Measurements from ENCODE around the gene SPSB1. TPM values are rescaled to one million over a fixed set of nuclear protein-coding genes. Genes with fewer than 3 reads are reported as not detected.

SPSB1 gene
- polyA plus RNA-seq, 1 donor from 2014 or later, result 1.4 TPM

GRCh38 chr1:9257851-9258250, 34.8 kb upstream of the SPSB1 start:
- no peak overlapping the region for H3K4me3 ChIP-seq (ENCODE audit: low read length)
- no peak overlapping the region for H3K9ac ChIP-seq (ENCODE audit: low read length)
- H3K9me2 ChIP-seq (ENCODE audit: insufficient read depth, low read length), result no peaks in the 10 kb centered on the region
- no peaks in the 10 kb centered on the region for H3K79me2 ChIP-seq (replicated peaks; ENCODE audit: insufficient read depth, low read length)
- no peaks in the 10 kb centered on the region for H3K36me3 ChIP-seq (ENCODE audit: insufficient read depth, low read length)
- no peak for TF ChIP-seq POLR2AphosphoS5 (IDR thresholded peaks at IDR 0.05)
- no peak overlapping the region for H3K4me2 ChIP-seq (ENCODE audit: low read length)
- no peak overlapping the region for H3K27ac ChIP-seq (ENCODE audit: low read length)
- H3F3A ChIP-seq (ENCODE audit: insufficient read depth, low read length, poor library complexity, severe bottlenecking), result peaks cover 4% of the 10 kb centered on the region
- H3K27me3 ChIP-seq (ENCODE audit: insufficient read depth, low read depth, low read length), result no peaks in the 10 kb centered on the region
- H3K9me3 ChIP-seq (ENCODE audit: low read length), result no peaks in the 10 kb centered on the region
- H2AFZ ChIP-seq (ENCODE audit: low read depth, low read length), result no peak overlapping the region
- H4K20me1 ChIP-seq (ENCODE audit: insufficient read depth), result no peaks in the 10 kb centered on the region

- Histone ChIP-seq H3K79me2 (replicated peaks; ENCODE audit: insufficient read depth, low read length) (no peaks in the 10 kb centered on the region), H3K9me3 (ENCODE audit: low read length) (no peaks in the 10 kb centered on the region), H2AFZ (ENCODE audit: low read depth, low read length) (no peak overlapping the region), H3F3A (ENCODE audit: insufficient read depth, low read length, poor library complexity, severe bottlenecking) (peaks cover 2% of the 10 kb centered on the region), H3K4me2 (ENCODE audit: low read length) (no peak overlapping the region), H3K4me3 (ENCODE audit: low read length) (no peak overlapping the region), H3K27ac (ENCODE audit: low read length) (no peak overlapping the region), H3K9ac (ENCODE audit: low read length) (no peak overlapping the region), H4K20me1 (ENCODE audit: insufficient read depth) (no peaks in the 10 kb centered on the region), H3K36me3 (ENCODE audit: insufficient read depth, low read length) (no peaks in the 10 kb centered on the region), H3K27me3 (ENCODE audit: insufficient read depth, low read depth, low read length) (no peaks in the 10 kb centered on the region), H3K9me2 (ENCODE audit: insufficient read depth, low read length) (no peaks in the 10 kb centered on the region)
- TF ChIP-seq TAF1 (IDR thresholded peaks at IDR 0.05; ENCODE audit: low read depth) (no peak), CTCF (IDR thresholded peaks at IDR 0.05; ENCODE audit: poor library complexity, severe bottlenecking) (no peak), MXI1 (conservative IDR thresholded peaks at IDR 0.05; ENCODE audit: poor library complexity, severe bottlenecking) (no peak), EZH2 (IDR thresholded peaks at IDR 0.05; ENCODE audit: borderline replicate concordance, insufficient read depth, low read length, poor library complexity, severe bottlenecking) (no peak), POLR2AphosphoS5 (IDR thresholded peaks at IDR 0.05) (no peak), EP300 (conservative IDR thresholded peaks at IDR 0.05; ENCODE audit: poor library complexity, severe bottlenecking) (no peak), RAD21 (conservative IDR thresholded peaks at IDR 0.05) (no peak), REST (IDR thresholded peaks at IDR 0.05; ENCODE audit: borderline replicate concordance) (no peak), SMC3 (conservative IDR thresholded peaks at IDR 0.05; ENCODE audit: poor library complexity) (no peak)
These were observed 34.1 kb upstream of the SPSB1 start for GRCh38 chr1:9258629-9259028.

Data from neural cell (in vitro differentiated cells).